K562 (cell line): ENCODE measurements around the gene ING4. TPM values are rescaled to one million over a fixed set of nuclear protein-coding genes. Genes with fewer than 3 reads are reported as not detected.

Experiments used
- ATAC-seq: fragments of 200-7000 bp; cut with Tn5 transposase; 3 replicates; pipeline ENCODE4 v1.9.1; 2020; ENCODE audit warnings: moderate library complexity
- BruUV-seq: library from RNA; stranded (reverse); fragments of 400-500 nt; replicated peaks from 2 replicates; lab custom pipeline; 2021; lab: Mats Ljungman, UMichigan
- CTCF ChIA-PET: fragments of 300-600 bp; formaldehyde crosslinking; extraction: SDS; loops from one replicate; lab custom pipeline; 2021; ENCODE audit warnings: low intra/inter-chr PET ratio; lab: Yijun Ruan, JAX
- POLR2A ChIA-PET: fragments of 300-600, 350-650 bp; sonication (Branson Sonifier 250); formaldehyde crosslinking; extraction: SDS; loops from one replicate; lab custom pipeline; 2021; ENCODE audit warnings: antibody characterized with exemption, inconsistent platforms; lab: Yijun Ruan, JAX
- DNase-seq, 4 experiments: peaks; one replicate each; pipeline versions ENCODE4 v3.0.0 to v3.0.0-alpha.2; 2011 to 2018; ENCODE audit warnings: low spot score in 3 of 4, mixed read lengths in 3 of 4; ENCODE audit errors: extremely low read depth in 1 of 4
- FAIRE-seq: peaks from 2 replicates; lab custom pipeline; 2011; peaks lifted over from hg19 to GRCh38; lab: Jason Lieb, UNC
- H2AFZ ChIP-seq: 2 replicates; pipeline ENCODE4 v1.6.0; 2011; ENCODE audit warnings: low read depth, low read length, control low read depth, inconsistent platforms
- H3K27ac ChIP-seq: fragments of 200-600 bp; 3 replicates; pipeline ENCODE4 v1.8.0; 2011; ENCODE audit warnings: low read depth, mild to moderate bottlenecking, control low read depth, inconsistent platforms, low read length, moderate library complexity, mixed read lengths; ENCODE audit errors: extremely low read depth
- H3K27me3 ChIP-seq, 2 experiments: fragments of 300-600 bp in 1 of 2; 2 replicates in 1 of 2; 3 replicates in 1 of 2; pipeline versions ENCODE4 v1.6.0 to v1.8.0; 2011; ENCODE audit warnings: inconsistent platforms in 2 of 2, low read length in 2 of 2, mild to moderate bottlenecking in 1 of 2, mixed read lengths in 1 of 2, moderate library complexity in 1 of 2; ENCODE audit not compliant: control insufficient read depth in 2 of 2, insufficient read depth in 2 of 2
- H3K36me3 ChIP-seq: fragments of 300-600 bp; 3 replicates; pipeline ENCODE4 v1.8.0; 2011; ENCODE audit warnings: mild to moderate bottlenecking, low read length, inconsistent platforms; ENCODE audit not compliant: control insufficient read depth, insufficient read depth
- H3K4me1 ChIP-seq, 2 experiments: fragments of 200-600 bp in 1 of 2; replicated peaks in 1 of 2; 2 replicates in 1 of 2; 3 replicates in 1 of 2; pipeline versions ENCODE4 v1.5.1 to v1.8.0; 2011; ENCODE audit warnings: inconsistent platforms in 2 of 2, low read length in 2 of 2, mild to moderate bottlenecking in 1 of 2, mixed read lengths in 1 of 2, moderate library complexity in 1 of 2; ENCODE audit not compliant: control insufficient read depth in 2 of 2, insufficient read depth in 2 of 2
- H3K4me2 ChIP-seq: 2 replicates; pipeline ENCODE4 v1.6.1; 2011; ENCODE audit warnings: low read length, control low read depth, inconsistent platforms, mixed read lengths; ENCODE audit not compliant: insufficient read depth
- H3K4me3 ChIP-seq: fragments of 200-600 bp; sonication (generic), shearing (Covaris generic); 2 replicates; pipeline ENCODE4 v1.5.1; 2016; ENCODE audit warnings: control low read depth, inconsistent platforms
- H3K79me2 ChIP-seq: fragments of 200-600 bp; 3 replicates; pipeline ENCODE4 v1.8.0; 2011; ENCODE audit warnings: low read length, inconsistent platforms; ENCODE audit not compliant: control insufficient read depth, insufficient read depth
- H3K9ac ChIP-seq, 2 experiments: 2 replicates each; pipeline versions ENCODE4 v1.6.0 to v1.6.1; 2011; ENCODE audit warnings: low read depth in 2 of 2, low read length in 2 of 2, control low read depth in 1 of 2, inconsistent platforms in 1 of 2, mild to moderate bottlenecking in 1 of 2, mixed read lengths in 1 of 2; ENCODE audit not compliant: insufficient read depth in 1 of 2
- H3K9me1 ChIP-seq: one replicate; pipeline ENCODE4 v1.6.0; 2011; ENCODE audit warnings: inconsistent platforms, mild to moderate bottlenecking, low read length, moderate library complexity; ENCODE audit not compliant: control insufficient read depth, insufficient read depth
- H3K9me3 ChIP-seq: replicated peaks from 2 replicates; pipeline ENCODE4 v1.5.1; 2011; ENCODE audit warnings: low read depth, low read length, inconsistent platforms; ENCODE audit not compliant: control insufficient read depth, insufficient read depth
- H4K20me1 ChIP-seq: replicated peaks from 2 replicates; pipeline ENCODE4 v1.6.1; 2011; ENCODE audit warnings: low read length, inconsistent platforms, mixed read lengths; ENCODE audit not compliant: control insufficient read depth, insufficient read depth
- ATF1 ChIP-seq, 2 experiments: fragments of 450-650 bp in 1 of 2; IDR thresholded peaks; 2 replicates each; pipeline ENCODE4 v1.6.1; 2016; ENCODE audit warnings: missing compliant biosample characterization in 1 of 2, missing genetic modification characterization in 1 of 2
- RBM39 ChIP-seq: fragments of 200-400 bp; formaldehyde crosslinking; optimal IDR thresholded peaks from 2 replicates; pipeline ENCODE3; 2018; ENCODE audit warnings: low read depth, low read length
- SFPQ ChIP-seq: fragments of 200-400 bp; formaldehyde crosslinking; IDR thresholded peaks from 2 replicates; pipeline ENCODE4 v1.6.1; 2017; ENCODE audit warnings: mild to moderate bottlenecking, low read depth, low read length, moderate library complexity
- ZNF274 ChIP-seq: IDR thresholded peaks from 2 replicates; pipeline ENCODE4 v1.6.1; 2011; ENCODE audit warnings: low read depth, mild to moderate bottlenecking, low read length, moderate library complexity, borderline replicate concordance
- WGBS: fragments of 100-300 bp; shearing (Covaris generic); methylation state at CpG from one replicate; pipeline ENCODE4 v1.1.6; 2016; ENCODE audit warnings: low coverage, mixed read lengths; ENCODE audit not compliant: insufficient coverage; ENCODE audit errors: missing lambda C conversion rate; 5-methylcytosine and 5-hydroxymethylcytosine counted together
- in situ Hi-C: fragments of 300-500 bp; cut with MboI; formaldehyde crosslinking; loops from 4 replicates; pipeline ENCODE4 v1.15.0; 2018; ENCODE audit warnings: inconsistent platforms, mixed read lengths
- intact Hi-C: fragments of 100-400 bp; cut with micrococcal nuclease; formaldehyde crosslinking; loops from 2 replicates; pipeline ENCODE4 v1.14.2; 2022
- polyA plus RNA-seq, 8 experiments: library from polyadenylated mRNA; depleted of rRNA in 4 of 8; stranded (reverse) in 5 of 8; unstranded in 3 of 8; fragments of >200 nt; fragmentation: Nextera tagmentation in 2 of 8; fragmentation: Illumina TruSeq in 1 of 8; extraction: Ambion mirVana in 2 of 8; extraction: Trizol in 1 of 8; gene quantifications; 2 replicates each; pipeline versions ENCODE4 v1.2.1 to v1.2.3, GENCODE V29; 2011 to 2014; ENCODE audit warnings: inconsistent platforms in 1 of 8, missing spikeins in 1 of 8
- total RNA-seq, 7 experiments: library from RNA; depleted of rRNA in 6 of 7; stranded (reverse); fragments of >200 nt in 6 of 7; fragmentation: Illumina TruSeq in 2 of 7; extraction: Trizol in 2 of 7; gene quantifications; 2 replicates each; pipeline versions ENCODE4 v1.2.1 to v1.2.3, GENCODE V29; 2011 to 2021; ENCODE audit warnings: low replicate concordance in 1 of 7

The ING4 gene
- total and polyA plus RNA-seq, 9 of the 15 experiments (the other 6 are each of a cell fraction or from before 2014, with no cell fraction given), result 6.6 to 30.2 (median 15.7) TPM

DNA sequence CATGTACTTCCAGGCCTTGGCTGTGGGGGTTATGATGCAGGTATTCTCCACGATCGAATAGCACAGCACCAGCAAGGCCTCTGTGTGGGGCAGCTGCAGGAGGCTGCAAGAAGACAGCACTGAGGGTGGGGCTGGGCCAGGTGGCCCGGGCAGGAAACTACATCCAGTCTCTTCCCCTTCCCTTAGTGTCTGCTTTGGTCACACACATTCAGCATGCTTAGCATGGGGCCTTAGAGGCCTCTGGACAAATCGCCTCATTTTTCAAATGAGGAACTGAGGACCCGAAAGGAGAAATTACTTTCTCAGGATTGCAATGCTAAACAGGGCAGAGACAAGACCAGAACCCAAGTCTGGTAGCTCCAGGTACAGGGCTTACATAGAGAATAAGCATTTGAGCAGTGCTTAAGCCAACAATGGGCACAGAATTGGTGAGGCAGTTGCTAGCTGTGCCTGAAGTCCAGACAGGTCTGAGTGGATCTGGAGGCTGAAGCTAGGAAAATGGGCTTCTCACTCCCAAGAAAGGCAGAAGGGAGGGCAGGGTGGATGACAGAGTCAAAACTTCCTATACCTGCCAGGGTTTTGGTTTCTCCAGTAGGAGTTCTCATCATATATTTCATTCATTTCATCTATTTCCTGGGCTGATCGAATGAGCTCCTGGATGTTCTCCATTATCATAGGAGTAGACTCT, 19.2 kb downstream of the ING4 start:
- Histone ChIP-seq H3K79me2 (peaks cover 4% of the 10 kb centered on the region; the same call in 2 of the 3 replicates), H3K9me3 (peaks cover 8% of the 10 kb centered on the region), H3K27ac (peak overlapping the region; percentile 26; the same call in 1 of the 3 replicates), H3K9me1 (no peaks in the 10 kb centered on the region), H3K36me3 (no peaks in the 10 kb centered on the region), H3K9ac (no peak overlapping the region), H3K27me3 (no peaks in the 10 kb centered on the region), H2AFZ (peak overlapping the region; percentile 82), H3K4me3 (no peak overlapping the region), H3K4me2 (no peak overlapping the region; the same call in 1 of the 2 replicates), H3K4me1 (peaks cover 24 to 26% of the 10 kb centered on the region in 2 experiments; a peak in 4 of 5 replicates), H4K20me1 (no peaks in the 10 kb centered on the region)
- no peak for ATAC-seq
- DNase-seq, result no peak
- WGBS, result 62% methylated on average over 6 of the region's 6 CpGs
- BruUV-seq, result no TSS peak
- in situ Hi-C loops, result no loop called here
- FAIRE-seq, result no peak
- intact Hi-C loops, result no loop called here
- CTCF ChIA-PET, result interaction anchor here (0.9 kb wide), 1 partner anchor 26 kb away, joined by 3 read pairs; no protein-coding TSS in a partner anchor
- POLR2A ChIA-PET, result interaction anchor here (0.8 kb wide), 1 partner anchor 45 kb away, joined by 4 read pairs; no protein-coding TSS in a partner anchor
- TF ChIP-seq ATF1 (CRISPR knock-in tag; IDR thresholded peaks at IDR 0.05) (no peak), ATF1 (tag; IDR thresholded peaks at IDR 0.05) (no peak), RBM39 (no peak), ZNF274 (peak; percentile 91), SFPQ (no peak)
